CD4-positive, alpha-beta T cell treated with Interleukin-4 for 1 hour (primary cell): Measurements from ENCODE around the gene CSF3.

Source experiments
- DNase-seq, 2 donors: peaks; one replicate each; pipeline ENCODE4 v3.0.0-alpha.2; 2020 to 2022

The CSF3 gene

GRCh38 chr17:40063187-40063771 is 48.0 kb downstream of the CSF3 start:
- peak; percentile 17 to 31 for DNase-seq

GRCh38 chr17:40063901-40064531 is 48.8 kb downstream of the CSF3 start:
- no peak for DNase-seq

DNA sequence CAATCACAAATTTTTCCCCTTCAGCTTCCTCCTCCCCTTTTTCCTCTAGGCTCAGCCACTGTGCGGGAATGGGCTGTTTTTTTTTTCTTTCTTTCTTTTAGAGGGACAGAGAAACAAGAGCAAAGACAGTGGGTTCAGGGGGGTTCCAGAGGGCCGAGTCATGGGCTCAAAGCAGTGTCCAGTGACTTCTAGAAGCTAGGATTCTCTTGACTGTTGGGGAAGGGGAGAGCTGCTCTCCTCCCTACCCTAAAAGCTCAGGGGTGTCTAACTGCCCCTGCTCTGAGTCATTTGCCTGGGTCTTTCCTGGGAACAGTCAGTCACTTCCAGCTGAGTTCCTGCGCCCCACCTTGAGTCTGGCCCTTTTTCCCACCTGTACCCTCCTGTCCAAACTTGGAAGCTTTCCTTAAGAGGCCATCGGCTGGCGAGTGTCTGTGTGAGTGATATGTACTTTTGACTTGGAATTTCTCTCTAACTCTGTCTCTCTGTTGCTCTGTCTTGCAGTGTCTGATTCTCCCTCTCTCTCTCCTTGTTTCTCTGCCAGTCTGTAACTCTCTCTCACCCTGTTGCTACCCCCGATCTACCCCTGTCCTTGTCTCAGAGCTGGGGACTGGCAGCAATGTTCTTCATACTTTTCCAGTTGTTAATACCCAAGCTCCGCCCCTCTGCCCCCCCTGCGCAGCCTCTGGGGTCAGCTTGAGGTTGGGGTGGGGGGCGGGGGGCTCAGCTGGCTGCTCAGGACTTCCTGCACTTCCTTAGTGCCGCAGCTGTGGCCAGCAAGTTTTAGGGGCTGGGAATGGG is 49.9 kb downstream of the CSF3 start:
- no peak for DNase-seq

- no peak for DNase-seq
These were observed 50.7 kb downstream of the CSF3 start for GRCh38 chr17:40065769-40066510.
